ENCODE data around the gene PPIA.

PPIA gene

GRCh38 chr7:44796504-44797328 lies at the start of gene PPIA:
TSS of gene PPIA (plus strand) at chr7:44796681. CDS start at chr7:44796725, 44 bp downstream.
- DNase-seq (ENCODE audit: low read depth): peak; percentile 94

GRCh38 chr7:44748045-44748947 lies 48.2 kb upstream of the PPIA start, which contains the start of gene ZMIZ2:
TSS of gene ZMIZ2 (plus strand) at chr7:44748847. CDS start at chr7:44756250, 7,403 bp downstream.
- peak; percentile 73 for DNase-seq (ENCODE audit: low read depth)

- DNase-seq (ENCODE audit: low read depth): no peak
Observed at GRCh38 chr7:44748948-44749731, 47.3 kb upstream of the PPIA start.

DNA sequence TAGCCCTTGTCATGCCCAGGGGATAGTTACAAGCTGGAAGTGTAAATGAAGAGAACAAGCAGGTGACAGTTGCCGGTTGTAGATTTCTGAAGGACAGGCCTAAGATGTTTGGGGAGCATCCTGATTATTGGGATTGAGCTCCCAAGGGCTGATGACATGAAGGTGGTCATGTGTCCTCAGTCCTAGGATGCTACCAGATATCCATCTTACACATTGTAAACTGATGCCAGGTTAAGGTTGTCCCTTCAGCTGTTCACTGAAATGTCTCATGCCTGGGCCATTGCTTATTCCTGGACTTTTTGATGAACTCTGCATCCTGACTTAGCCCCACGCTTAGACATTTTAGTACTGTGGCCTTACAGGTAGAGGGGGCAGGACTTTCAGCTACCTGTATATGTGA lies 46.5 kb upstream of the PPIA start:
- DNase-seq (ENCODE audit: low read depth): no peak

DNA sequence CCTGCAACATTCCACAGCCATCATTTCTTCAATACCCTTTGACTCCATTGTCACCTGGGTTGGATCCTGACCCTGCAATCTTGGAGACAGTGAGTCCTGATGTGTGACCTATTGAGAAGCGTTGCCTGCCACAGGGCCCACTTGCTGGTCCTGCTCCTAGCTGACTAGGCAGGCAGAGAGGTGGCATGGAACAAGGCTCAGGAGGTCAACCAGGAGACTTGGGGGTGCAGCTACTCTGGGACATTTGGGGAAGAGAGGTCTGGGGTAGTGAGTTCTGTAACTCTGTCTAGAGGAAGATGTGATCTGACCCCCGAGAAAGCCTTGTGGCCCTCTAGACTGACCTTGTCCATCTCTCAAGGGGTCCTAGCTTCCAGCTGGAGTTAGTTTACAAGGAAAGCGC lies 46.1 kb upstream of the PPIA start:
- no peak for DNase-seq (ENCODE audit: low read depth)

DNA sequence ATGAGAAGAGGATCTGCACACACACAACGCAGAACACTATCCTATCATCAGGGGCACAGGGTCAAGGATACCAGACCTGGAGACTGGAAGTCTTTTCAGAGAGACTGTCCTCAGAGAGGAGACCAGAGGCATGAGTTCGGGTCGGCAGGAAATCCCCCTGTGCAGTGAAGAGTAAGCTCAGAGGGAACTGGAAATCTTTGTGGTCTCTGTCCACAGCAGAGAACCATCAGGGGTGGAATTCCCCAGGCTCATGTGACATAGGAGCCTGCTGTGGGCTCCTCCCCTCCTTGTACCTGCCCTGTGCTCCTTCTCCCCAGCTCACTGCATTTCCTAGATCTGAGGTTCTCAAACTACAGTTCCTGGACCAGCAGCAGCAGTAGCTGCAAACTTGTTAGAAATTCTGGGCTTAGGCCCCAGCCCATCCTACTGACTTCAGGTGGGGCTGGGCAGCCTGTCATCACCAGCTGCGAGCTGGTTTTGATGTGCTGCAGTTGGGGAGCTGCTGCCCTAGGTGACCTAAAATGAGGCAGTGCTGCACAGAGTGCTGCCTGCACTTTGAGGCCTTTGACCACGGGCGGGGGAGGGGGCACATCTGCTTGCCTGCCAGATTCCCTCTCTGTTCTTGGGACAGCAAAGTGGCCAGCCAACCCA lies 45.4 kb upstream of the PPIA start:
- no peak for DNase-seq (ENCODE audit: low read depth)

DNA sequence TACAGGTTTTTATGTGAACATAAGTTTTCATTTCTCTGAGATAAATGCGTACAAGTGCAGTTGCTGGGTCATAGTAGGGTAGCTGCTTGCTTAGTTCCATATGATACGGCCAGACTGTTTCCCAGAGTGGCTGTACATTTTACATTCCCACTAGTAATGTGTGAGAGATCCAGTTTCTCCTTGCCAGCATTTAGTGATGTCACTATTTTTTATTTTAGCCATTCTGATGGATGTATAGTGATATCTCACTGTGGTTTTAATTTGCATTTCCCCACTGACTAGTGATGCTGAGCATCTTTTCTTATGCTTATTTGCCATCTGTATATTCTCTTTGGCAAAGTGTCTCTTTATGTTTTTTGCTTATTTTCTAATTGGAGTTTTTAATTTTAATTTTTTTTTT lies 43.7 kb upstream of the PPIA start:
- DNase-seq (ENCODE audit: low read depth): no peak

DNA sequence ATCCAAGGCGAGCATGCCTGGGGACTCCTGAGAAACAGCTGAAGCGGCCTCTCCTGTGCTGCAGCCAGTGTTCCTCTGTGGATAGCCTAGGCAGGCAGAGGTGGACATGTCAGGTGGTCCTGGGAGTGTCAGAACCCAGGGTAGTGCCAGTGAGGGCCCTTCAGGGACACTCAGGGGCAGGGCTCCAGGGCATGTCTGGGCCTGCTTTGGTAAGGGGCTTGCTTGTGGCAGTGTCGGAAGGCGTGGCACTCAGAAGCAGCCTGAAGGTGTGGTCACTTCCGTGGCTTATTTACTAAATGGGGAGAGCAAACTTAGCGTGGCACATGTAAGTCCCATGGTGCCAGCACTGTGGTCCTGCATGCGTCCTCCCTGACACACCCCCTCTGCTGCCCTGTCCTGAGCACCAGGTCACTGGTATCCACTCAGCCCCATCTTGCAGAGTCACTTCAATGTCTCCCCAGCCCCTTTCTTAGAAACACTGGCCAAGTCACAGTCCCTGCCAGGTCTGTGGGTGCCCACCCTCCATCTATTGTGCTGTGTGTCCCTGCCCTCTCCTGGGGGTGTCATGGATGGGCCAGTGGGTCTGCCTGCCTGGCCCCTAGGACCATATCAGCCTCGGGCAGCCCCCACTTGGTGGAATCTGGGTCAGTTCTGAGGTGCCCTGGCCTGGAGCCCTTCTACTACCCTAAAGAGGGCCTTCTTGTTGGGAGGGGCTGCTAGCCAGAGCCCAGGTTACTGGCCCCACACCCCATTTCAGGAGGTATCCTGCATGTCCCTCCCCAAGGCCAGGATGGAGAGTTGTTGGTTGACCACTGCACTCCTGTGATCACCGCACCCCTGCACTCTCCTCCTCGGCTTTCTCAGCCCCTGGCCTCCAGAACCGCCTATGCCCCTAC lies 41.4 kb upstream of the PPIA start:
- no peak for DNase-seq (ENCODE audit: low read depth)

- no peak for DNase-seq (ENCODE audit: low read depth)
Observed at GRCh38 chr7:44755698-44756627, 40.5 kb upstream of the PPIA start.

GRCh38 chr7:44756904-44757303 lies 39.6 kb upstream of the PPIA start:
- no peak for DNase-seq (ENCODE audit: low read depth)

DNA sequence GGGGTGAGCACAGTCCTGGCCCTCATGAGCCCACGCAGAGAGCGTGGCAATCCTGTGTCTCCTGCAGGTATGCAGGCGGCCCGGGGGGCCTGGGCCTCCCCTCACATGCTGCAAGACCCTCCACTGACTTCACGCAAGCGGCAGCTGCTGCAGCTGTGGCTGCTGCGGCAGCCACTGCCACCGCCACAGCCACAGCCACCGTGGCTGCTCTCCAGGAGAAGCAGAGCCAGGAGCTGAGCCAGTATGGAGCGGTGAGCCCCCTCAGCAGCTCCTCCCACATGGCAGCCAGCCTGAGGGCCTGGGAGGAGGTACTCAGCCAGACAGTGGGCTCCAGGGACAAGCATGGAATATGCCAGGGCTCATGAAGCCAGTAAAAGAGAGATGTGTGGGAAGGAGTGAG lies 39.2 kb upstream of the PPIA start:
- DNase-seq (ENCODE audit: low read depth): no peak

- no peak for DNase-seq (ENCODE audit: low read depth)
Observed at GRCh38 chr7:44757739-44758138, 38.7 kb upstream of the PPIA start.

GRCh38 chr7:44759246-44759645 lies 37.2 kb upstream of the PPIA start:
- DNase-seq (ENCODE audit: low read depth): no peak

DNA sequence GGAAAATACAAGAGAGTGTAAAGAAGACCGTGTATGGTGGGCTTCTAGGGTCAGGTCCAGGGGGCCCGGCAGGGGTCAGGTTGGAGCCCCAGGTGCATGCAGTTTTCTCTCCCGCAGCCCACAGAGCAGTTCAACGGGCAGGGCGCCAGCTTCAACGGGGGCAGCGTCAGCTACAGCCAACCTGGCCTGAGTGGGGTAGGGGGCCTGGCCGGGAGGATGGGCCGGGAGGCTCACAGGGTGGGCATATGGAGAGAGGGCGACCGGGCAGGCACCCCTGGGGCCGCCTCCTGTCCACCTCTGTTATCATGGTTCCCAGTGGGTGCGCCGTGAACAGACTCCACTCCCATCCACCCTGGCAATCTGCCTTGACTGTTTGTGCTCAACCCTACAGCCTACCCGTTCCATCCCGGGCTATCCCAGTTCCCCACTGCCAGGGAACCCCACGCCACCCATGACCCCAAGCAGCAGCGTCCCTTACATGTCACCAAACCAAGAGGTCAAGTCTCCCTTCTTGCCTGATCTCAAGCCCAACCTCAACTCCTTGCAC lies 36.4 kb upstream of the PPIA start:
- DNase-seq (ENCODE audit: low read depth): no peak

DNA sequence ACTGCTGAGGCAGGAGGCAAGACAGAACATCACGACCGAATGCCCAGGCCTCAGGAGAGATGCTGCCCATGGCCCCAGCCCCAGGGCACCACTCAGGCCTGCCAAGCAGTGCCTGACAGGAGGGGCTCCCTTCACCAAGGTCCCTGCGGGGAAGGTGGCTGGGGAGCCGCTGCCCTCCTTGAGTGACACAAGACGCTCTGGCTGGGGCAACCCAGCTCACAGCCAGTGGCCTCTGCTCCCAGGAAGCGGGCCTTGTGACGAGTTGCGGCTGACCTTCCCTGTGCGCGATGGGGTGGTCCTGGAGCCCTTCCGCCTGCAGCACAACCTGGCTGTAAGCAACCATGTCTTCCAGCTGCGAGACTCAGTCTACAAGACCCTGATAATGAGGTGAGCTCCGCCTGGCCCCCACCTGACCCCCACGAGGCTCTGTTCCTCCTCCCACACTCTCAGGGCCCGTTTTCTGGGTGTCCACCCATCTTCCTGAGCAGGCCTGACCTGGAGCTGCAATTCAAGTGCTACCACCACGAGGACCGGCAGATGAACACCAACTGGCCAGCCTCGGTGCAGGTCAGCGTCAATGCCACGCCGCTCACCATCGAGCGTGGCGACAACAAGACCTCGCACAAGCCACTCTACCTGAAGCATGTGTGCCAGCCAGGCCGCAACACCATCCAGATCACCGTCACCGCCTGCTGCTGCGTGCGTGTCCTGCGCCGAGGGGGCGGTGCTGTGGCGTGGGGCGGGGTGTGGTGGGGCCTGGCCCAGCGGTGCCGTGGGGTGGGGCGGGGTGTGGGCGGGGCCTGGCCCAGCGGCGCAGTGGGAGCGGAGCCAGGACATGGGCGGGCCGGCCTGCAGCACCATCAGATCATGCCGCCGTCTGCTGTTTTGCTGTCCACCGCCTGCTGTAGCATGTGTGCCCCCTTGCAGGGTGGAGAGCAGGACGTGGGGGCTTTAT lies 35.0 kb upstream of the PPIA start:
- no peak for DNase-seq (ENCODE audit: low read depth)

GRCh38 chr7:44762300-44762699 lies 34.2 kb upstream of the PPIA start:
- DNase-seq (ENCODE audit: low read depth): no peak

- no peak for DNase-seq (ENCODE audit: low read depth)
Observed at GRCh38 chr7:44762726-44763522, 33.6 kb upstream of the PPIA start.

Data from fibroblast of the conjunctiva (primary cell).